ENCODE measurements around the gene TEX53. TPM values are rescaled to one million over a fixed set of nuclear protein-coding genes. Genes with fewer than 3 reads are reported as not detected.

TEX53 gene
- total RNA-seq, 1 experiment from 2014 or later: not detected

- H3K27me3 ChIP-seq (ENCODE audit: insufficient read depth, low read length): no peaks in the 10 kb centered on the region
- no TSS peak for BruUV-seq (replicated peaks)
- ATAC-seq (no peak), DNase-seq (ENCODE audit: low read depth, low spot score) (no peak)
- no peaks in the 10 kb centered on the region for H3K9me3 ChIP-seq (ENCODE audit: control insufficient read depth in 1 of 2, insufficient read depth in 1 of 2, low read depth in 1 of 2, low read length in 2 of 2)
- peak overlapping the region; percentile 76; the same call in 1 of the 2 replicates for H3K27ac ChIP-seq (ENCODE audit: low read depth, low read length)
- ChIA-PET POLR2A (interaction anchor here (2.4 kb wide), 1 partner anchor 25 kb away, joined by 7 read pairs; the partner anchor contains the start of gene ATP6V1G1), CTCF (interaction anchor here (1.1 kb wide), 1 partner anchor 41 kb away, joined by 4 read pairs; no protein-coding TSS in a partner anchor), RAD21 (ENCODE audit: low non-redundant PET in 1 of 2, low total read pairs in 2 of 2, uncharacterized antibody in 2 of 2, unreplicated experiment in 2 of 2) (no interaction called here)
- H3K9me2 ChIP-seq (ENCODE audit: insufficient read depth): no peaks in the 10 kb centered on the region
- peak overlapping the region; percentile 75 for H3K9ac ChIP-seq (ENCODE audit: low read length)
- TF ChIP-seq POLR2A (IDR thresholded peaks at IDR 0.05; ENCODE audit: borderline replicate concordance, extremely low read depth, insufficient read depth, insufficient read length): no peak
- TF ChIP-seq EGR1 (IDR thresholded peaks at IDR 0.05; ENCODE audit: low read depth): no peak
- no peak for TF ChIP-seq POLR2AphosphoS5 (IDR thresholded peaks at IDR 0.05; ENCODE audit: low read depth, low read length)
- TF ChIP-seq EZH2 (IDR thresholded peaks at IDR 0.05): no peak
- no peak for TF ChIP-seq ELF1 (IDR thresholded peaks at IDR 0.05; ENCODE audit: borderline replicate concordance, low read depth)
- no peak for TF ChIP-seq CTCF (IDR thresholded peaks at IDR 0.05 in 2 of 3, conservative IDR thresholded peaks at IDR 0.05 in 1 of 3; ENCODE audit: borderline replicate concordance in 1 of 3, insufficient read depth in 1 of 3, low read depth in 2 of 3, low read length in 2 of 3)
- TF ChIP-seq EZH2phosphoT487 (IDR thresholded peaks at IDR 0.05; ENCODE audit: borderline replicate concordance): no peak
- no peak for TF ChIP-seq ZFX (IDR thresholded peaks at IDR 0.05)
- TF ChIP-seq ZNF274 (IDR thresholded peaks at IDR 0.05; ENCODE audit: low read depth, low read length): no peak
- intact Hi-C loops (cut with micrococcal nuclease): no loop called here
- H2AFZ ChIP-seq (ENCODE audit: low read depth, low read length, poor library complexity, severe bottlenecking): no peak overlapping the region
- no peaks in the 10 kb centered on the region for H4K20me1 ChIP-seq (ENCODE audit: insufficient read depth)
- peak overlapping the region; percentile 91 for H3K4me2 ChIP-seq (ENCODE audit: low read length)
- H3K36me3 ChIP-seq (ENCODE audit: control insufficient read depth in 1 of 2, insufficient read depth in 2 of 2, low read length in 2 of 2): no peaks in the 10 kb centered on the region
- peaks cover 8% of the 10 kb centered on the region; the same call in 1 of the 2 replicates for H3K79me2 ChIP-seq (ENCODE audit: insufficient read depth, low read length)
- peaks cover 11 to 24% of the 10 kb centered on the region in 2 experiments for H3K4me1 ChIP-seq (ENCODE audit: control insufficient read depth in 1 of 2, insufficient read depth in 2 of 2, low read length in 2 of 2)
- H3K4me3 ChIP-seq (replicated peaks in 1 of 2; ENCODE audit: low read depth in 1 of 2, low read length in 2 of 2): peak overlapping the region; percentile 54 to 73
These were observed 45.2 kb downstream of the TEX53 start for GRCh38 chr9:114612272-114612923.
